IMR-90 (cell line): Measurements from ENCODE around the gene ZKSCAN5. TPM values are rescaled to one million over a fixed set of nuclear protein-coding genes. Genes with fewer than 3 reads are reported as not detected.

Experiments used
- ATAC-seq: fragments of 200-7000 bp; cut with Tn5 transposase; 2 replicates; pipeline ENCODE4 v1.9.1; 2020; ENCODE audit warnings: low read depth, mild to moderate bottlenecking, moderate library complexity
- BruUV-seq: library from RNA; stranded (reverse); fragments of 400-500 nt; replicated peaks from 2 replicates; lab custom pipeline; 2021; lab: Mats Ljungman, UMichigan
- CTCF ChIA-PET: fragments of 300-600 bp; formaldehyde crosslinking; extraction: SDS; loops from one replicate; lab custom pipeline; 2021; ENCODE audit warnings: antibody characterized with exemption; lab: Yijun Ruan, JAX
- POLR2A ChIA-PET: fragments of 300-600 bp; sonication (Branson Sonifier 250); formaldehyde crosslinking; loops from one replicate; lab custom pipeline; 2022; ENCODE audit warnings: antibody characterized with exemption; ENCODE audit not compliant: unreplicated experiment; lab: Charles Lee
- DNase-seq: peaks from one replicate; pipeline ENCODE4 v3.0.0; 2013
- H2AFZ ChIP-seq: replicated peaks from 2 replicates; pipeline ENCODE3; 2013; ENCODE audit warnings: low read length, mild to moderate bottlenecking; ENCODE audit not compliant: poor library complexity
- H2AK5ac ChIP-seq: 2 replicates; pipeline ENCODE4 v1.6.1; 2013; ENCODE audit warnings: low read depth, low read length, inconsistent platforms
- H2AK9ac ChIP-seq: replicated peaks from 2 replicates; pipeline ENCODE3; 2013; ENCODE audit warnings: mild to moderate bottlenecking, low read depth, low read length, moderate library complexity; ENCODE audit not compliant: poor library complexity
- H2BK120ac ChIP-seq: 2 replicates; pipeline ENCODE4 v1.6.1; 2013; ENCODE audit warnings: low read depth, low read length, inconsistent platforms
- H2BK15ac ChIP-seq: 3 replicates; pipeline ENCODE4 v1.6.1; 2013; ENCODE audit warnings: low read depth, low read length, inconsistent platforms
- H2BK20ac ChIP-seq: 2 replicates; pipeline ENCODE4 v1.6.1; 2013; ENCODE audit warnings: low read depth, mild to moderate bottlenecking, inconsistent platforms, low read length, moderate library complexity
- H2BK5ac ChIP-seq: 2 replicates; pipeline ENCODE4 v1.6.1; 2013; ENCODE audit warnings: mild to moderate bottlenecking, low read depth, low read length, inconsistent platforms; ENCODE audit not compliant: poor library complexity, severe bottlenecking
- H3K14ac ChIP-seq: replicated peaks from 2 replicates; pipeline ENCODE4 v1.6.1; 2013; ENCODE audit warnings: low read depth, low read length, inconsistent platforms
- H3K18ac ChIP-seq: 2 replicates; pipeline ENCODE4 v1.6.1; 2013; ENCODE audit warnings: low read depth, low read length, control low read depth
- H3K23ac ChIP-seq: 2 replicates; pipeline ENCODE4 v1.6.1; 2013; ENCODE audit warnings: low read depth, low read length, inconsistent platforms
- H3K27ac ChIP-seq: 2 replicates; pipeline ENCODE4 v1.5.1; 2013; ENCODE audit warnings: mild to moderate bottlenecking, control low read depth, low read length; ENCODE audit not compliant: insufficient read depth
- H3K27me3 ChIP-seq: 2 replicates; pipeline ENCODE4 v1.6.1; 2013; ENCODE audit warnings: low read length; ENCODE audit not compliant: control insufficient read depth, insufficient read depth
- H3K36me3 ChIP-seq: 2 replicates; pipeline ENCODE4 v1.6.1; 2013; ENCODE audit warnings: low read length, mixed read lengths; ENCODE audit not compliant: control insufficient read depth, insufficient read depth
- H3K4ac ChIP-seq: 2 replicates; pipeline ENCODE4 v1.6.1; 2013; ENCODE audit warnings: low read depth, low read length, inconsistent platforms
- H3K4me1 ChIP-seq: 2 replicates; pipeline ENCODE4 v1.6.1; 2013; ENCODE audit warnings: low read length, mixed read lengths; ENCODE audit not compliant: control insufficient read depth, insufficient read depth
- H3K4me2 ChIP-seq: 2 replicates; pipeline ENCODE4 v1.6.1; 2013; ENCODE audit warnings: low read depth, mild to moderate bottlenecking, control low read depth, low read length, moderate library complexity
- H3K4me3 ChIP-seq: 2 replicates; pipeline ENCODE4 v1.5.1; 2013; ENCODE audit warnings: low read depth, mild to moderate bottlenecking, control low read depth, low read length, moderate library complexity; ENCODE audit not compliant: insufficient read depth
- H3K56ac ChIP-seq: 2 replicates; pipeline ENCODE4 v1.6.1; 2013; ENCODE audit warnings: low read length, inconsistent platforms; ENCODE audit not compliant: insufficient read depth; ENCODE audit errors: extremely low read depth
- H3K79me1 ChIP-seq, 2 experiments: 2 replicates each; pipeline ENCODE4 v1.6.1; 2013; ENCODE audit warnings: low read length in 2 of 2, inconsistent platforms in 1 of 2, low read depth in 1 of 2
- H3K9ac ChIP-seq: 2 replicates; pipeline ENCODE4 v1.6.1; 2013; ENCODE audit warnings: low read depth, low read length, control low read depth
- H3K9me1 ChIP-seq: 2 replicates; pipeline ENCODE4 v1.6.1; 2013; ENCODE audit warnings: low read length, inconsistent platforms; ENCODE audit not compliant: insufficient read depth
- H3K9me3 ChIP-seq: 2 replicates; pipeline ENCODE4 v1.6.1; 2013; ENCODE audit warnings: low read length; ENCODE audit not compliant: control insufficient read depth, insufficient read depth
- H4K20me1 ChIP-seq: 2 replicates; pipeline ENCODE4 v1.6.1; 2013; ENCODE audit warnings: low read length, inconsistent platforms; ENCODE audit not compliant: insufficient read depth
- H4K5ac ChIP-seq: 2 replicates; pipeline ENCODE4 v1.6.1; 2013; ENCODE audit warnings: mild to moderate bottlenecking, low read depth, low read length, control low read depth
- H4K8ac ChIP-seq, 2 experiments: 2 replicates each; pipeline ENCODE4 v1.6.1; 2013; ENCODE audit warnings: low read depth in 2 of 2, low read length in 2 of 2, control low read depth in 1 of 2, inconsistent platforms in 1 of 2
- H4K91ac ChIP-seq: 2 replicates; pipeline ENCODE4 v1.6.1; 2013; ENCODE audit warnings: low read depth, low read length, inconsistent platforms; ENCODE audit not compliant: insufficient read depth
- BHLHE40 ChIP-seq: fragments of 150-350 bp; IDR thresholded peaks from 2 replicates; pipeline ENCODE4 v1.6.1; 2016; ENCODE audit warnings: mild to moderate bottlenecking, low read depth, low read length
- CEBPB ChIP-seq: IDR thresholded peaks from 2 replicates; pipeline ENCODE4 v1.6.1; 2012; ENCODE audit warnings: low read depth, low read length, improper control_type of control experiment
- CHD1 ChIP-seq: IDR thresholded peaks from 2 replicates; pipeline ENCODE4 v1.6.1; 2012; ENCODE audit warnings: low read depth, low read length, improper control_type of control experiment
- FOS ChIP-seq: fragments of 150-350 bp; IDR thresholded peaks from 2 replicates; pipeline ENCODE4 v1.6.1; 2016; ENCODE audit warnings: low read depth, low read length
- MAFK ChIP-seq: IDR thresholded peaks from 2 replicates; pipeline ENCODE4 v1.6.1; 2012; ENCODE audit warnings: low read depth, low read length, improper control_type of control experiment
- MAZ ChIP-seq: IDR thresholded peaks from 2 replicates; pipeline ENCODE4 v1.6.1; 2012; ENCODE audit warnings: low read depth, mild to moderate bottlenecking, low read length, improper control_type of control experiment, moderate library complexity, borderline replicate concordance
- NFE2L2 ChIP-seq: fragments of 150-350 bp; IDR thresholded peaks from 2 replicates; pipeline ENCODE4 v1.6.1; 2016; ENCODE audit warnings: low read depth, mild to moderate bottlenecking, low read length
- POLR2A ChIP-seq: IDR thresholded peaks from 2 replicates; pipeline ENCODE4 v1.6.1; 2012; ENCODE audit warnings: mild to moderate bottlenecking, low read depth, low read length
- RAD21 ChIP-seq: IDR thresholded peaks from 2 replicates; pipeline ENCODE4 v1.6.1; 2012; ENCODE audit warnings: low read length, improper control_type of control experiment
- RCOR1 ChIP-seq: IDR thresholded peaks from 2 replicates; pipeline ENCODE4 v1.6.1; 2012; ENCODE audit warnings: mild to moderate bottlenecking, low read length, improper control_type of control experiment; ENCODE audit not compliant: insufficient replicate concordance
- RFX5 ChIP-seq: IDR thresholded peaks from 2 replicates; pipeline ENCODE4 v1.8.0; 2012; ENCODE audit warnings: low read depth, mild to moderate bottlenecking, low read length, moderate library complexity
- SMC3 ChIP-seq: fragments of 150-350 bp; IDR thresholded peaks from 2 replicates; pipeline ENCODE4 v1.6.1; 2016; ENCODE audit warnings: low read depth, mild to moderate bottlenecking, antibody characterized with exemption, low read length, moderate library complexity
- WGBS, 2 experiments: methylation state at CpG; one replicate each; pipeline versions ENCODE4 v1.1.5 to v1.1.7; 2013; ENCODE audit warnings: missing lambda C conversion rate in 2 of 2; ENCODE audit not compliant: insufficient read length in 1 of 2; ENCODE audit errors: extremely low coverage in 2 of 2; 5-methylcytosine and 5-hydroxymethylcytosine counted together
- dilution Hi-C: fragments of 300-500 bp; cut with HindIII; formaldehyde crosslinking; loops from one replicate; pipeline ENCODE4 v1.14.3; 2018; ENCODE audit warnings: low sequenced_read_pairs; ENCODE audit not compliant: unreplicated experiment
- in situ Hi-C: fragments of 300-500 bp; cut with MboI; formaldehyde crosslinking; loops from 3 replicates; pipeline ENCODE4 v1.14.3; 2019; ENCODE audit warnings: low sequenced_read_pairs, inconsistent platforms, mixed read lengths
- intact Hi-C: fragments of 100-400 bp; cut with micrococcal nuclease; formaldehyde crosslinking; loops from 2 replicates; pipeline ENCODE4 v1.10.0; 2022
- polyA plus RNA-seq, 3 experiments: library from polyadenylated mRNA; depleted of rRNA; stranded (reverse); fragments of >200 nt; gene quantifications; 2 replicates each; pipeline ENCODE4 v1.2.3, GENCODE V29; 2012; ENCODE audit warnings: low replicate concordance in 1 of 3
- total RNA-seq: library from RNA; depleted of rRNA; stranded (reverse); fragments of >200 nt; gene quantifications from 2 replicates; pipeline ENCODE4 v1.2.3, GENCODE V29; 2012
- TF ChIP-seq, protein P1 (sequence below): conservative IDR thresholded peaks from 2 replicates; pipeline ENCODE4 v1.5.1; 2012; ENCODE audit warnings: mild to moderate bottlenecking, low read depth, low read length, improper control_type of control experiment
- TF ChIP-seq, protein P2 (sequence below): fragments of 150-350 bp; IDR thresholded peaks from 2 replicates; pipeline ENCODE4 v1.6.1; 2016; ENCODE audit warnings: low read depth, mild to moderate bottlenecking, low read length, moderate library complexity, borderline replicate concordance
- TF ChIP-seq, protein P3 (sequence below): fragments of 150-350 bp; IDR thresholded peaks from 2 replicates; pipeline ENCODE4 v1.6.1; 2017; ENCODE audit warnings: mild to moderate bottlenecking, antibody characterized with exemption, low read length, low read depth

Gene ZKSCAN5
- total and polyA plus RNA-seq, 2 of the 4 experiments (the other 2 are of a cell fraction): 5.5 to 16.3 TPM

DNA sequence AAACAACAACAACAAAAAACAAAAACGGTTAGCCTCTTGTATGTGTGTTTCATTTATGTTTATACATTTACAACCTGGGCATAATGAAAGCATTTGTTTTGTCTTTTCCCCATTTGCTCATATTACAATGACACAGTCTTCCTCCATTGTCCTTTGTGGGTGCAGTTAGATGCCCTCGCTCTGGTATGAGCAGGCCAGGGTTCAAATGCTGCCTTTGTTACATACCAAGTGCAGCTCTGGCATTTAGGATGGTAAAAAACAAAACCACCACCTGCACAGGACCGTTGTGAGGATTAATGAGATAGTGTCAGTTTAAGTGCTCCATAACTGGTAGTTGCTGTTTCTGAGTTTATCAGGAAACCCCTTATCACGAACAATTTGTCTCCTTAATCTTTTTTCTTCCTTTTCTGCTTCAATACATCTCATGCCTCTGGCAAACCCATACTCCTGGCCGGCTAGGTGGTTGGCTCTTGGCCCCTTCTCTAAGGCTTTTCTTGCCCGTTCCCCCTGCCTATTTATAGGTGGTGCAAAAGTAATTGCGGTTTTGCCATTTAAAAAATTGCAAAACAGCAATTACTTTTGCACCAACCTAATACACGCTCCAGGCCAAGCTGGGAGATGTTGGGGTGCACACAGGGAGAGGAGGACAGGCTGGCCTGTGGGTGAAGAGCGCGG, 75.0 kb downstream of the ZKSCAN5 start:
- Histone ChIP-seq H2AFZ (peak overlapping the region; percentile 96), H3K4me3 (peak overlapping the region; percentile 68; the same call in 1 of the 2 replicates), H2BK5ac (no peak overlapping the region), H3K9me3 (no peaks in the 10 kb centered on the region), H3K4me2 (peak overlapping the region; percentile 98), H3K79me1 (peaks cover 10 to 22% of the 10 kb centered on the region in 2 experiments), H2BK15ac (no peak overlapping the region), H4K5ac (no peak overlapping the region; the same call in 1 of the 2 replicates), H3K27ac (no peak overlapping the region), H3K14ac (0 out of 2 replicates have a peak overlapping the region, but pooled peaks have one; percentile 15), H3K4me1 (peaks cover 4% of the 10 kb centered on the region; the same call in 1 of the 2 replicates), H3K36me3 (0 out of 2 replicates have a peak, but pooled peaks cover 2% of the 10 kb centered on the region), H3K9me1 (no peaks in the 10 kb centered on the region; the same call in 1 of the 2 replicates), H3K9ac (peak overlapping the region; percentile 69; the same call in 1 of the 2 replicates), H4K8ac (peak overlapping the region; percentile 54 to 85; a peak in 3 of 4 replicates), H2AK5ac (peak overlapping the region; percentile 15; the same call in 1 of the 2 replicates), H3K27me3 (no peaks in the 10 kb centered on the region), H2BK120ac (no peak overlapping the region), H3K18ac (no peak overlapping the region), H2BK20ac (no peak overlapping the region), H3K56ac (no peak overlapping the region), H3K23ac (no peak overlapping the region), H4K91ac (no peak overlapping the region; the same call in 1 of the 2 replicates), H2AK9ac (peak overlapping the region; percentile 10), H4K20me1 (peaks cover 4% of the 10 kb centered on the region; the same call in 1 of the 2 replicates), H3K4ac (0 out of 2 replicates have a peak overlapping the region, but pooled peaks have one; percentile 78)
- dilution Hi-C loops (no loop called here), intact Hi-C loops (no loop called here), in situ Hi-C loops (no loop called here)
- BruUV-seq: no TSS peak
- CTCF ChIA-PET: no interaction called here
- no peak for DNase-seq
- WGBS, 2 experiments: no CpG with 5 or more reads among the region's 10 CpGs
- POLR2A ChIA-PET: no interaction called here
- ATAC-seq: no peak
- TF ChIP-seq, protein P1, sequence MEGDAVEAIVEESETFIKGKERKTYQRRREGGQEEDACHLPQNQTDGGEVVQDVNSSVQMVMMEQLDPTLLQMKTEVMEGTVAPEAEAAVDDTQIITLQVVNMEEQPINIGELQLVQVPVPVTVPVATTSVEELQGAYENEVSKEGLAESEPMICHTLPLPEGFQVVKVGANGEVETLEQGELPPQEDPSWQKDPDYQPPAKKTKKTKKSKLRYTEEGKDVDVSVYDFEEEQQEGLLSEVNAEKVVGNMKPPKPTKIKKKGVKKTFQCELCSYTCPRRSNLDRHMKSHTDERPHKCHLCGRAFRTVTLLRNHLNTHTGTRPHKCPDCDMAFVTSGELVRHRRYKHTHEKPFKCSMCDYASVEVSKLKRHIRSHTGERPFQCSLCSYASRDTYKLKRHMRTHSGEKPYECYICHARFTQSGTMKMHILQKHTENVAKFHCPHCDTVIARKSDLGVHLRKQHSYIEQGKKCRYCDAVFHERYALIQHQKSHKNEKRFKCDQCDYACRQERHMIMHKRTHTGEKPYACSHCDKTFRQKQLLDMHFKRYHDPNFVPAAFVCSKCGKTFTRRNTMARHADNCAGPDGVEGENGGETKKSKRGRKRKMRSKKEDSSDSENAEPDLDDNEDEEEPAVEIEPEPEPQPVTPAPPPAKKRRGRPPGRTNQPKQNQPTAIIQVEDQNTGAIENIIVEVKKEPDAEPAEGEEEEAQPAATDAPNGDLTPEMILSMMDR: no peak
- TF ChIP-seq SMC3 (no peak), MAFK (no peak), CHD1 (no peak), RAD21 (no peak), RFX5 (no peak), RCOR1 (no peak), MAZ (no peak), BHLHE40 (no peak), CEBPB (no peak), NFE2L2 (no peak), FOS (no peak), POLR2A (no peak)
- TF ChIP-seq, protein P2, sequence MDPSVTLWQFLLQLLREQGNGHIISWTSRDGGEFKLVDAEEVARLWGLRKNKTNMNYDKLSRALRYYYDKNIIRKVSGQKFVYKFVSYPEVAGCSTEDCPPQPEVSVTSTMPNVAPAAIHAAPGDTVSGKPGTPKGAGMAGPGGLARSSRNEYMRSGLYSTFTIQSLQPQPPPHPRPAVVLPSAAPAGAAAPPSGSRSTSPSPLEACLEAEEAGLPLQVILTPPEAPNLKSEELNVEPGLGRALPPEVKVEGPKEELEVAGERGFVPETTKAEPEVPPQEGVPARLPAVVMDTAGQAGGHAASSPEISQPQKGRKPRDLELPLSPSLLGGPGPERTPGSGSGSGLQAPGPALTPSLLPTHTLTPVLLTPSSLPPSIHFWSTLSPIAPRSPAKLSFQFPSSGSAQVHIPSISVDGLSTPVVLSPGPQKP: no peak
- TF ChIP-seq, protein P3, sequence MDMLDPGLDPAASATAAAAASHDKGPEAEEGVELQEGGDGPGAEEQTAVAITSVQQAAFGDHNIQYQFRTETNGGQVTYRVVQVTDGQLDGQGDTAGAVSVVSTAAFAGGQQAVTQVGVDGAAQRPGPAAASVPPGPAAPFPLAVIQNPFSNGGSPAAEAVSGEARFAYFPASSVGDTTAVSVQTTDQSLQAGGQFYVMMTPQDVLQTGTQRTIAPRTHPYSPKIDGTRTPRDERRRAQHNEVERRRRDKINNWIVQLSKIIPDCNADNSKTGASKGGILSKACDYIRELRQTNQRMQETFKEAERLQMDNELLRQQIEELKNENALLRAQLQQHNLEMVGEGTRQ: no peak
